HG03159 (cell line): Measurements from ENCODE around the gene MRC1.

Experiments used
- ATAC-seq: cut with Tn5 transposase; IDR thresholded peaks from one replicate; pipeline ENCODE4 v1.9.1; 2021; ENCODE audit warnings: mild to moderate bottlenecking, moderate library complexity; ENCODE audit not compliant: unreplicated experiment

The MRC1 gene

DNA sequence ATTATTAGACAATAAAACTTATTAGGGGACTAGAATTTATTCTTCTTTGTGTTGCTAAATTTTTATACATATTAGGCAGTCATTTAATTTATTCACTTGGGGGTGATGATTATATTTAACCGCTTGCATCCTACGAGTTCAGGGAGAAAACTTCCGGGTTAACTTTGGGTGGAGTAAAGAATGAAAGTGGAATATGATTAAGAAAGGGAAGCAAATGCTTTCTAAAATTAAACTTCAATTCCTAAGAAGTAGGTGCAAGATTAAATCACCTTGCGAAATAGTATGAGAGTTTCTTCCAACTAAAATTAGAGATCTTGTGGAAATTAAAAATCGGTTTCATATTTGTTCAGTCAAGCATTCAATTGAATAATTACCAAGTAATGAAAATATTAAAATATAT lies 33.5 kb downstream of the MRC1 start:
- ATAC-seq: no peak

DNA sequence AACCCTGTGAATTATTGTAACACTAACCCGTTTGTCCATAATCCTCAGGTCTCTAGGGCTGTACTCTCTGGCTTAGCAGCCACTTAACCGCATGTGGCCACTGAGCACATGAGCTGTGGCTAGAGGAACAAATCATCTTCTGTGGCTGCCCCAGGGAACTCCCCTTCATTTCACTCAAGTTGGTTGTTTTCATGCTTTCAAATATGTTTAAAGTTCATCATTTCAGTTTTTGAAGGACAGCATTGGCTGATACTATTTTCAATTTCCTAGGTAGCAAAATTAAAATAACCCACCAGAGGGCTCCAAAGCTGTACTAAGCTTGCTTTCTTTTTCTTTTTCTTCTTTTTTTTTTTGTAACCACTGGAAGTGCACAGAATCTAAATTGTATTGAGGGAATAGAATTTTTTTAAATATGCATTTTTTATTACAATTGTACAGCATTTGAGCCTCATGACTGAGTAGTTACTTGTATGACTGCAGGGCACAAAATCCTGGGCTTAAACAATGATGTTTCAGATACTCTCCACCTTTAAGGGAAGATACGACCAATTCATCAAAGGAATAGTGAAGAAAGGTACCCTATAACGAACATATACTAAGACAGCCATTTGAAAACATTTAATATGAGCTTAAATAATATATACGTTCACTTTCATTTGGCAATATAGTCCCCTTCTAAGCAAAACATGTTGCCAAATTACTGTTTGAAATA lies 38.6 kb downstream of the MRC1 start:
- peak; percentile 46 for ATAC-seq

DNA sequence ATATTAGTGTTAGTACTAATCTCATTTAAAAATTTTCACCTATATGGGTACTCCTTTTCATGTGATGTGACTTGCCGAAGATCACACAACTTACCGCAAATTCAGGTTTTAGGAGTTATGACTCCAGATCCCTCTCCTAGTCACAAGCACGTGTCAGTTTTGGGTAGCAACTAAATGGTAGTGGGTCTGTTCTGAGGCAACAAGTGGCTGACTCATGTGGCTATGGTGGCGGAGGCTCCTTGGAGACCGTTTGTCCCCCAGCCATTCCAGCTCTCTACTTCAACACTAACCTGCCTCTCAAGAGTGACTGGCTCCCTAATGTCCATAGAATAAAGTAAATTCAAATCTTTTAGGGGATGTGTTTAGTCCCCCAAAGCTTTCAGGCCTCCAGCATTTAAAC lies 39.5 kb downstream of the MRC1 start:
- no peak for ATAC-seq

GRCh38 chr10:17850501-17850900 lies 41.4 kb downstream of the MRC1 start:
- ATAC-seq: no peak

DNA sequence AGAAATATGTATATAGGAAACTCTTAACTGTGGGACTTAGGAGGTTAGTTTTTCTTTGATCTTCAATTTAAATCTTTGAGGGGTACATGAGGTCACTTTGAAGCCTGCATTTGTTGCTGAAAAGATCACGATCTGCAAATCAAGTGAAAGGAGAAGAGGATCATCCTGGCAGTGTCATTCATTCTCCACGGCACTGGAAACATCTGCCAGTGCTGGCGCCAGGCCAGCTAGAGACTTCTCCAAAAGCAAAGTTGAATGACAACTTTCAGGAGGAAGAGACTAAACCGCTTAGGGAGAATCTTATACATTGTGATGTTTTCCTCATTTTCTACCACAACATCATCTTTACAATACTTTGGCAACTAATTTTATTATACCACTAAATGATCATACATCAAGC lies 42.5 kb downstream of the MRC1 start:
- no peak for ATAC-seq

GRCh38 chr10:17854044-17854652 lies 45.0 kb downstream of the MRC1 start:
- ATAC-seq: no peak

DNA sequence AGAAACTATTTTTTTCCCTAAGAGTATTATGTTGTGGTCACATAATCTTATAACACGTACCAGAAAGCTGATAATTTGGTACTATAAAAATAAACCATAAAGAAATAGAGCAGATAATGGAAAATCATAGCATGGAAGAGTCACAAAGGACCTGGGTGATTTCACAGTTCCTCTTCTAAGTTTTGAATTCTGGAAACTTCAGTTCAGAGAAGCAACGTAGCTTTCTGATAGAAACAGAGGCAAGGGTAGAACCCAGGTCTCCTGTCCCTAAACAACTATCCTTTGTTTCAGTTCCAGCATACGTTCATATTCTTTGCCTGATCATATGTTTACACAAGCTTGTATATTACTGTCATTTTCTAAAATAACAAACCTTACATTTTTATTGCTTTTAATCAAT lies 47.9 kb downstream of the MRC1 start:
- no peak for ATAC-seq

GRCh38 chr10:17859492-17860156 lies 50.5 kb downstream of the MRC1 start:
- ATAC-seq: peak; percentile 67

GRCh38 chr10:17861760-17862159 lies 52.6 kb downstream of the MRC1 start:
- ATAC-seq: no peak

DNA sequence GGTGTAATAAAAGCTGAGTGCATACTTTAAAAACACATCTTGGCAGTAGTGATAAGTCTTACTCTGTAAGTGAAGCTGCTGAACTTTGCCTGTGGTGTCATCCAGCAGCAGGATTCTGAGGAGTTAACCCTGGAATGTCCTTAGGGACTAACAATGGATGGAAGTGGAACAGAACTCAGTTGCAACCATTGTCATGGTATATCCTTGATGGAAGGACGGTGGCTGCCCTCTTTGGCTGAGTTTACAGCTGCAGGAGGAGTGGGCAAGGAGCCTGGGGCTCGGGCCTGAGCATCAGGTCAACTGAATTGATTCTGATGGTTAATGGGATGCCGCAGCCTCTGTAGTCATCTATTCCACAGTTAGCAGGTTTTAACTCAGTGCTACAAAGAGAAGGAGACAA lies 56.2 kb downstream of the MRC1 start:
- ATAC-seq: no peak

GRCh38 chr10:17866346-17866745 lies 57.2 kb downstream of the MRC1 start:
- ATAC-seq: no peak

DNA sequence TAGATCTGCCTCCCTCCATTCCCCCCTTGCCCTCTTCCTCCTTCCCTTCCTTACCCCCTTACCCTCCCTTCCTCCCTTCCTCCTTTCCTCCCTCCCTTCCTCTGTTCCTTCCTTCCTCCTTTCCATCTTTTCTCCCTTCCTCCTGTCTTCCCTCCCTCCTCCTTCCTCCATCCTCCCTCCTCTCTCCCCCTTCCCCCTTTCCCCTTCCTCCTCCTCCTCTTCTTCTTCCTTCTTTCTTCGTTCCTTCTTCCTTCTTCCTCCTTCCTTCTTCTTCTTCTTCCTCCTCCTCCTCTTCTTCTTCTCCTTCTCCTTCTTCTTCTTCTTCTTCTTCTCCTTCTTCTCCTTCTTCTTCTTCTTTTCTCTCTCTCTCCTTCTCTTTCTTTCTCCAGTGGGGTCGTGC lies 57.9 kb downstream of the MRC1 start:
- ATAC-seq: no peak

GRCh38 chr10:17871036-17871435 lies 61.9 kb downstream of the MRC1 start:
- no peak for ATAC-seq

DNA sequence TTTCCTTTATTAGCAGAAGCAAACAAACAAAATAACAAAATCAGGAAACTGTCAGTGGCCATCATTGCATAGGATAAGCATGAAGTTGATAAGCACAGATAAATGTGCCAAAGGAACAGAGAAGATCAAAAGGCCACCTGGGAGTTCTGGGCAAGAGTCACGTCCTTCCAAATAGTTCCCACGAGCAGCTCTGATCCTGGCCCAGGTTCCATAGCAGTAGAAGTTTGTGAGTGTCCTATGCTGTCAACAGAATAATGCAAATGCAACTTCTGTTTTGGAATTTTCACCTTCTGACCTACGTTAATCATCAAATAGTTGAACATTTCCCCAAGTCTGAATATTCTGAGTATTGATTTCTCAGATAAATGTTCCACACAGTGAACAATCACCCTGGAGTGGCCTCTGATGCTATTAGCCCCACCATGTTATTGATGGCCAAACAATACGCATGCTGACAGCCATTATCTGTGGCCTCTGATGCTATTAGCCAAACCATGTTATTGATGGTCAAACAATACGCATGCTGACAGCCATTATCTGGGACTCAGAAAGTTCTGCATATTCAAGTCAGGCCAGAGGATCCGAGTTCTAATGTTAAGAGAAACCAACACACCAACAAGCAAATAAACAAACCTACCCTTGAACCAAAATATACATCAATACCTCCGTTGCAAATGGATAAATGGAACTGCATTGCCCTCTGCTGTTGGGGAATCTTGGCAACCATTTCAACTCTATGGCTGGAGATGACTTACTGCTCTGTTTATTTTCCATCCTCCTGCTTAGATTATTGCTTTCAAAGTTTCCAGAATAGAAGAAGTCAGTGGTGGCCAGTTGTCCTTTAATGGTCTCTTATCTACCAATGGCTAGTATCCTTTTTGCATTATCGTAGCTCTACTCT lies 63.3 kb downstream of the MRC1 start:
- ATAC-seq: no peak

DNA sequence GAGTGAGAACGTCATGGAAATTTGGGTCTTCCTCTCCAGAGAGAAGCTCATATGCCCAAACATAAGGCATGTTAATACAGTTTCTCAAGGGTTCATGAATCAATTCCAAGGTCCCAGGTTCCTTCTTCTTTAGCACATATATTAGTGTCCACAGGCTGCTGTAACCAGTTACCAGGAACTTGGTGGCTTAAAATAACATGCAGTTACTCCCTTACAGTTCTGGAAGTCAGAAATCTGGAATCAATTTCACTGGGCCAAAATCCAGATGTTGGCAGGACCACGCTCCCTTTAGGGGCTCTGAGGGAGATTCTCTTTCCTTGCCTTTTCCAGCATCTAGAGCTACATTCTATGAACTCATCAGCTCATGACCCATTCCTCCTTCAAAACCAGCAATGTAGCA lies 64.8 kb downstream of the MRC1 start:
- ATAC-seq: no peak

- no peak for ATAC-seq
Measured at GRCh38 chr10:17877121-17877520, 68.0 kb downstream of the MRC1 start.

DNA sequence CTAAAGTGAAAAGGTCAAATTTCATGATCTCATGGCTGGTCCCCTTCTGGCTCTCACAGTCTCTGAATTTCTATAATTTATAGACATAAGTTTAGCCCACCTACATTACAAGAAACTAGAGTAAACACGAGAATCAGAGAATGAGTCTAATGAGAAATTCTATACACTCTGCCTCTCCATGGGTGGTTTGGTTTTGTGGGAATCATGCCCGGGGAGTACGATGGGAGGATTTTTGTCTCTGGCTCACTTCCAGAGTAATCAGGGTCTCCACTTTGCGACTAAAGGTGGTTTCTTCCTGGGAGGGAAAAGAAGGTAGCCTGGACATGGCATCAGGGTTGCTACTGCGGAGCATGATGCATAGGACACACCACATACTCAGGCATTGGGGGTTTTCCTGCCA lies 69.7 kb downstream of the MRC1 start:
- ATAC-seq: no peak

- ATAC-seq: no peak
Measured at GRCh38 chr10:17880601-17881000, 71.5 kb downstream of the MRC1 start.

DNA sequence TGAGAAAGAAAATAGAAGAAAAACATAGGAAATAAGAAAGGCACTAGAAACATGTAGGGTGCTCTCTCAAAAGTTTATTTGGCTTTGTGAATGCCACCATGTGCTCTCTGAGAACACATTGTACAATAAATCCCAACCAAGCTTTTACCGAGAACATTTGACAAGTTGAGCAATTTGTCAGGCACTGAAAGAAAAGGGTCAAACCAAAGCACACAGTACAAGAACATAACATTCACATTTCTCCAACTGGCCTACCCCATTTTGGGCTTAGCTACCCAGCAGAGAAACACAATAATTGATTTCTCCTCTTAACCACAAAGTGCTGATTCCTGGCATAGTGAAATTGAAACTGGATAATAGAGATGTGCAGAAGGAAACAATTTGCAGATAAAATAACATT lies 73.4 kb downstream of the MRC1 start:
- ATAC-seq: no peak

GRCh38 chr10:17883621-17884020 lies 74.5 kb downstream of the MRC1 start:
- ATAC-seq: no peak

GRCh38 chr10:17888189-17888588 lies 79.0 kb downstream of the MRC1 start:
- ATAC-seq: no peak
